K562 (cell line): ENCODE results near the gene MFAP5. TPM values are rescaled to one million over a fixed set of nuclear protein-coding genes. Genes with fewer than 3 reads are reported as not detected.
A peak's percentile ranks its signal among the peaks of the same experiment; 100 is the strongest.

ENCODE experiments used
- E2F3 ChIP-seq: fragments of 250-450 bp; sonication (Bioruptor Pico); IDR thresholded peaks from 2 replicates; pipeline ENCODE4 v1.4.0; 2020; ENCODE audit warnings: mild to moderate bottlenecking
- FOXP1 ChIP-seq: sonication (generic); formaldehyde crosslinking; IDR thresholded peaks from 2 replicates; pipeline ENCODE4 v1.8.0; 2022; ENCODE audit warnings: mild to moderate bottlenecking, missing genetic modification reagents
- ILF3 ChIP-seq: fragments of 450-650 bp; IDR thresholded peaks from 2 replicates; pipeline ENCODE4 v1.6.1; 2018; ENCODE audit warnings: antibody characterized with exemption, mild to moderate bottlenecking, moderate library complexity, borderline replicate concordance
- NEUROD1 ChIP-seq: fragments of 150-350 bp; IDR thresholded peaks from 2 replicates; pipeline ENCODE4 v1.6.1; 2014; ENCODE audit warnings: borderline replicate concordance, low read length, low read depth; ENCODE audit not compliant: partially characterized antibody
- NR2C2 ChIP-seq, 2 experiments: fragments of 200-800 bp in 1 of 2; sonication (Bioruptor generic) in 1 of 2; sonication (generic) in 1 of 2; formaldehyde crosslinking in 1 of 2; IDR thresholded peaks; 2 replicates each; pipeline versions ENCODE4 v1.6.1 to v1.8.0; 2016 to 2022; ENCODE audit warnings: mild to moderate bottlenecking in 1 of 2, missing compliant biosample characterization in 1 of 2, missing genetic modification characterization in 1 of 2, missing genetic modification reagents in 1 of 2
- REST ChIP-seq, 2 experiments: fragments of 450-650 bp; formaldehyde crosslinking in 1 of 2; IDR thresholded peaks; 2 replicates each; pipeline versions ENCODE4 v1.4.0 to v1.6.1; 2014 to 2020; ENCODE audit warnings: mild to moderate bottlenecking in 2 of 2, borderline replicate concordance in 1 of 2, low read depth in 1 of 2
- SIN3A ChIP-seq, 2 experiments: fragments of 150-350 bp in 1 of 2; IDR thresholded peaks; 2 replicates each; pipeline ENCODE4 v1.6.1; 2011 to 2016; ENCODE audit warnings: borderline replicate concordance in 2 of 2, low read depth in 2 of 2, low read length in 2 of 2, mild to moderate bottlenecking in 2 of 2, moderate library complexity in 2 of 2; ENCODE audit not compliant: control insufficient read depth in 1 of 2
- TAF9B ChIP-seq: fragments of 450-650 bp; IDR thresholded peaks from 2 replicates; pipeline ENCODE4 v1.6.1; 2018; ENCODE audit warnings: mild to moderate bottlenecking; ENCODE audit not compliant: partially characterized antibody
- WHSC1 ChIP-seq: IDR thresholded peaks from one replicate; pipeline ENCODE4 v1.6.1; 2012; ENCODE audit warnings: low read length, control low read depth, inconsistent platforms
- ZBTB43 ChIP-seq: sonication (generic); formaldehyde crosslinking; IDR thresholded peaks from 2 replicates; pipeline ENCODE4 v1.8.0; 2023; ENCODE audit warnings: mild to moderate bottlenecking, missing genetic modification reagents
- ZC3H8 ChIP-seq: fragments of 450-650 bp; IDR thresholded peaks from 2 replicates; pipeline ENCODE4 v1.6.1; 2017
- ZFPM2 ChIP-seq: fragments of 250-450 bp; sonication (Bioruptor Pico); IDR thresholded peaks from 2 replicates; pipeline ENCODE4 v1.5.1; 2022; ENCODE audit warnings: mild to moderate bottlenecking
- ZNF41 ChIP-seq: fragments of 250-450 bp; sonication (Bioruptor Pico); conservative IDR thresholded peaks from 2 replicates; pipeline ENCODE4 v1.4.0; 2020; ENCODE audit warnings: mild to moderate bottlenecking
- polyA plus RNA-seq, 8 experiments: library from polyadenylated mRNA; depleted of rRNA in 4 of 8; stranded (reverse) in 5 of 8; unstranded in 3 of 8; fragments of >200 nt; fragmentation: Nextera tagmentation in 2 of 8; fragmentation: Illumina TruSeq in 1 of 8; extraction: Ambion mirVana in 2 of 8; extraction: Trizol in 1 of 8; gene quantifications; 2 replicates each; pipeline versions ENCODE4 v1.2.1 to v1.2.3, GENCODE V29; 2011 to 2014; ENCODE audit warnings: inconsistent platforms in 1 of 8, missing spikeins in 1 of 8
- total RNA-seq, 7 experiments: library from RNA; depleted of rRNA in 6 of 7; stranded (reverse); fragments of >200 nt in 6 of 7; fragmentation: Illumina TruSeq in 2 of 7; extraction: Trizol in 2 of 7; gene quantifications; 2 replicates each; pipeline versions ENCODE4 v1.2.1 to v1.2.3, GENCODE V29; 2011 to 2021; ENCODE audit warnings: low replicate concordance in 1 of 7
- TF ChIP-seq, protein P1 (sequence below): sonication (generic); IDR thresholded peaks from 2 replicates; pipeline ENCODE4 v1.6.1; 2016
- TF ChIP-seq, protein P2 (sequence below): fragments of 250-450 bp; sonication (Bioruptor Pico); IDR thresholded peaks from 2 replicates; pipeline ENCODE4 v1.5.0; 2020; ENCODE audit warnings: mild to moderate bottlenecking

The MFAP5 gene
- total and polyA plus RNA-seq, 9 of the 15 experiments (the other 6 are each of a cell fraction or from before 2014, with no cell fraction given): not detected

DNA sequence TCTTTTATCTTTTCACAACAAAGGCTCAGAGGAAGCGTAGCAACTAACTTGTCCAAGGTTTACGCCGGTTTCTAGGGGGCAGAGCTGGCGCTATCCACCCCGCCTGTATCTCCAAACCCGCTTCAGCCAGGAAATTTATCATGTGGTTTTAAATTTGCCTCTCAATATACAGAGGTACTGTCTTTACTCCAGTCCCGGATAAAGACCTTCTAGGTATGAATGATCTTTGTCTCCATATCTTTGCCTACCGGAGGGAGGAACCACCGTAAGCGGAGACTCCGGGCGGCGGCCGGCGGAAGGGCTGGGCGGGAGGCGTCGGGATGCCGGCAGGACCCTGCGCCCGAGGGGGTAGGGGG is 34.5 kb upstream of the MFAP5 start (continued):
- no peak for TF ChIP-seq REST (IDR thresholded peaks at IDR 0.05; ENCODE audit: borderline replicate concordance)
- TF ChIP-seq REST (CRISPR knock-in tag; IDR thresholded peaks at IDR 0.05; ENCODE audit: low read depth): no peak
- TF ChIP-seq ZBTB43 (CRISPR knock-in tag): no peak
- no peak for TF ChIP-seq NR2C2 (CRISPR knock-in tag; IDR thresholded peaks at IDR 0.05)
- no peak for TF ChIP-seq NR2C2 (tag; IDR thresholded peaks at IDR 0.05)
- TF ChIP-seq WHSC1: no peak
- TF ChIP-seq ZNF41: no peak
- TF ChIP-seq SIN3A (IDR thresholded peaks at IDR 0.05; ENCODE audit: borderline replicate concordance in 2 of 2, control insufficient read depth in 1 of 2, low read depth in 2 of 2, low read length in 2 of 2): 0 out of 4 replicates have a peak, but pooled peaks of 1 of the 2 experiments have one; percentile 26
- no peak for TF ChIP-seq ZC3H8
- no peak for TF ChIP-seq ZFPM2 (CRISPR knock-in tag)
- no peak for TF ChIP-seq NEUROD1
- TF ChIP-seq, protein P1, sequence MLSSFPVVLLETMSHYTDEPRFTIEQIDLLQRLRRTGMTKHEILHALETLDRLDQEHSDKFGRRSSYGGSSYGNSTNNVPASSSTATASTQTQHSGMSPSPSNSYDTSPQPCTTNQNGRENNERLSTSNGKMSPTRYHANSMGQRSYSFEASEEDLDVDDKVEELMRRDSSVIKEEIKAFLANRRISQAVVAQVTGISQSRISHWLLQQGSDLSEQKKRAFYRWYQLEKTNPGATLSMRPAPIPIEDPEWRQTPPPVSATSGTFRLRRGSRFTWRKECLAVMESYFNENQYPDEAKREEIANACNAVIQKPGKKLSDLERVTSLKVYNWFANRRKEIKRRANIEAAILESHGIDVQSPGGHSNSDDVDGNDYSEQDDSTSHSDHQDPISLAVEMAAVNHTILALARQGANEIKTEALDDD: peak; percentile 25; the same call in 1 of the 2 replicates
- TF ChIP-seq FOXP1 (CRISPR knock-in tag): no peak
- no peak for TF ChIP-seq ILF3
- TF ChIP-seq E2F3 (CRISPR knock-in tag): no peak
- TF ChIP-seq TAF9B: no peak
- TF ChIP-seq, protein P2, sequence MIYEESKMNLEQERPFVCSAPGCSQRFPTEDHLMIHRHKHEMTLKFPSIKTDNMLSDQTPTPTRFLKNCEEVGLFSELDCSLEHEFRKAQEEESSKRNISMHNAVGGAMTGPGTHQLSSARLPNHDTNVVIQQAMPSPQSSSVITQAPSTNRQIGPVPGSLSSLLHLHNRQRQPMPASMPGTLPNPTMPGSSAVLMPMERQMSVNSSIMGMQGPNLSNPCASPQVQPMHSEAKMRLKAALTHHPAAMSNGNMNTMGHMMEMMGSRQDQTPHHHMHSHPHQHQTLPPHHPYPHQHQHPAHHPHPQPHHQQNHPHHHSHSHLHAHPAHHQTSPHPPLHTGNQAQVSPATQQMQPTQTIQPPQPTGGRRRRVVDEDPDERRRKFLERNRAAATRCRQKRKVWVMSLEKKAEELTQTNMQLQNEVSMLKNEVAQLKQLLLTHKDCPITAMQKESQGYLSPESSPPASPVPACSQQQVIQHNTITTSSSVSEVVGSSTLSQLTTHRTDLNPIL (CRISPR knock-in tag): no peak
